HG03280 (cell line): Measurements from ENCODE around the gene THAP4.

Experiments used
- ATAC-seq: cut with Tn5 transposase; IDR thresholded peaks from one replicate; pipeline ENCODE4 v1.9.1; 2021; ENCODE audit warnings: mild to moderate bottlenecking, moderate library complexity; ENCODE audit not compliant: unreplicated experiment

The THAP4 gene

GRCh38 chr2:241550616-241551580, 86.1 kb downstream of the THAP4 start:
- no peak for ATAC-seq

- no peak for ATAC-seq
Measured at GRCh38 chr2:241548451-241548835, 88.5 kb downstream of the THAP4 start.

- no peak for ATAC-seq
Measured at GRCh38 chr2:241547781-241548450, 89.0 kb downstream of the THAP4 start.

- ATAC-seq = no peak
Measured at GRCh38 chr2:241546771-241547498, 90.0 kb downstream of the THAP4 start.

GRCh38 chr2:241545523-241546473, 91.2 kb downstream of the THAP4 start:
- ATAC-seq = no peak

- ATAC-seq = no peak
Measured at GRCh38 chr2:241545106-241545505, 91.9 kb downstream of the THAP4 start.

GRCh38 chr2:241542278-241542605, 94.7 kb downstream of the THAP4 start:
- no peak for ATAC-seq

- ATAC-seq = no peak
Measured at GRCh38 chr2:241541564-241542277, 95.2 kb downstream of the THAP4 start.

- no peak for ATAC-seq
Measured at GRCh38 chr2:241540771-241541561, 96.0 kb downstream of the THAP4 start.

GRCh38 chr2:241540401-241540770, 96.6 kb downstream of the THAP4 start:
- no peak for ATAC-seq

- no peak for ATAC-seq
Measured at GRCh38 chr2:241539616-241540374, 97.2 kb downstream of the THAP4 start.

- no peak for ATAC-seq
Measured at GRCh38 chr2:241538838-241539615, 97.9 kb downstream of the THAP4 start.

GRCh38 chr2:241535871-241536655, 100.9 kb downstream of the THAP4 start:
- no peak for ATAC-seq

GRCh38 chr2:241534701-241535375, 102.1 kb downstream of the THAP4 start:
- no peak for ATAC-seq
